GM19193 (cell line): ENCODE data around the gene FXYD7.

ENCODE experiments used
- POLR2A ChIP-seq: IDR thresholded peaks from 4 replicates; pipeline ENCODE4 v1.6.1; 2011; ENCODE audit not compliant: insufficient read depth, insufficient read length; ENCODE audit errors: extremely low read depth

The FXYD7 gene

GRCh38 chr19:35146746-35147459 lies 3.8 kb downstream of the FXYD7 start:
- TF ChIP-seq POLR2A: no peak

- no peak for TF ChIP-seq POLR2A
These were observed 6.4 kb downstream of the FXYD7 start for GRCh38 chr19:35149463-35149862.

- TF ChIP-seq POLR2A: no peak
These were observed 7.4 kb downstream of the FXYD7 start for GRCh38 chr19:35150445-35150844.

- TF ChIP-seq POLR2A: no peak
These were observed 8.4 kb downstream of the FXYD7 start for GRCh38 chr19:35151273-35152065.

- no peak for TF ChIP-seq POLR2A
These were observed 10.9 kb downstream of the FXYD7 start for GRCh38 chr19:35153701-35154524.

GRCh38 chr19:35154525-35155406 lies 11.7 kb downstream of the FXYD7 start, which contains the start of gene FXYD5:
TSS of gene FXYD5 (plus strand) at chr19:35154735. CDS start at chr19:35155551, 816 bp downstream.
- no peak for TF ChIP-seq POLR2A

GRCh38 chr19:35155441-35155840 lies 12.4 kb downstream of the FXYD7 start:
- no peak for TF ChIP-seq POLR2A

- no peak for TF ChIP-seq POLR2A
These were observed 13.1 kb downstream of the FXYD7 start for GRCh38 chr19:35155981-35156672.

GRCh38 chr19:35156673-35157014 lies 13.6 kb downstream of the FXYD7 start:
- no peak for TF ChIP-seq POLR2A

- no peak for TF ChIP-seq POLR2A
These were observed 14.4 kb downstream of the FXYD7 start for GRCh38 chr19:35157431-35157830.

- no peak for TF ChIP-seq POLR2A
These were observed 16.6 kb downstream of the FXYD7 start for GRCh38 chr19:35159606-35160005.

GRCh38 chr19:35160629-35161433 lies 17.8 kb downstream of the FXYD7 start:
- TF ChIP-seq POLR2A: no peak

- no peak for TF ChIP-seq POLR2A
These were observed 18.3 kb downstream of the FXYD7 start for GRCh38 chr19:35161434-35161743.
